Retinal pigment epithelial cell (primary cell): Measurements from ENCODE around the gene SCIN.

ENCODE experiments used
- DNase-seq: peaks from one replicate; pipeline ENCODE4 v3.0.0-alpha.2; 2010; ENCODE audit warnings: low read depth
- H3K4me3 ChIP-seq: 2 replicates; pipeline ENCODE4 v1.5.1; 2011; ENCODE audit warnings: mild to moderate bottlenecking, low read length, control low read depth, moderate library complexity
- CTCF ChIP-seq: conservative IDR thresholded peaks from 2 replicates; pipeline ENCODE4 v1.5.1; 2011; ENCODE audit warnings: low read depth, low read length, control low read depth, inconsistent platforms

SCIN gene

GRCh38 chr7:12540850-12541249 lies 29.7 kb upstream of the SCIN start:
- TF ChIP-seq CTCF: no peak

GRCh38 chr7:12543586-12543985 lies 26.9 kb upstream of the SCIN start:
- DNase-seq: no peak
- no peak overlapping the region for H3K4me3 ChIP-seq
- TF ChIP-seq CTCF: no peak

More at GRCh38 chr7:12540850-12541249, 29.7 kb upstream of the SCIN start:
- no peak overlapping the region for H3K4me3 ChIP-seq
- DNase-seq: peak; percentile 76

GRCh38 chr7:12549106-12549505 lies 21.4 kb upstream of the SCIN start:
- DNase-seq: no peak
- TF ChIP-seq CTCF: no peak
- no peak overlapping the region for H3K4me3 ChIP-seq

- DNase-seq: no peak
- H3K4me3 ChIP-seq: no peak overlapping the region
- no peak for TF ChIP-seq CTCF
These were observed 19.6 kb upstream of the SCIN start for GRCh38 chr7:12550956-12551355.

GRCh38 chr7:12552876-12553275 lies 17.6 kb upstream of the SCIN start:
- TF ChIP-seq CTCF: no peak
- no peak overlapping the region for H3K4me3 ChIP-seq
- DNase-seq: no peak

GRCh38 chr7:12553416-12553815 lies 17.1 kb upstream of the SCIN start:
- H3K4me3 ChIP-seq: no peak overlapping the region
- no peak for DNase-seq
- no peak for TF ChIP-seq CTCF

- no peak for DNase-seq
- H3K4me3 ChIP-seq: no peak overlapping the region
- TF ChIP-seq CTCF: no peak
These were observed 16.2 kb upstream of the SCIN start for GRCh38 chr7:12554351-12554750.
